ENCODE measurements around the gene CMTR1. TPM values are rescaled to one million over a fixed set of nuclear protein-coding genes. Genes with fewer than 3 reads are reported as not detected.
A peak's percentile ranks its signal among the peaks of the same experiment; 100 is the strongest.

CMTR1 gene
- total RNA-seq, 1 experiment from 2014 or later: 24.5 TPM

- H3K27ac Mint-ChIP-seq (ENCODE audit: low read depth, unreplicated experiment): no peak overlapping the region
- peaks cover 34% of the 10 kb centered on the region for H3K27me3 Mint-ChIP-seq (ENCODE audit: insufficient read depth, unreplicated experiment)
- ChIA-PET POLR2A (interaction anchor here (0.7 kb wide), 1 partner anchor 11 kb away, joined by 3 read pairs; no protein-coding TSS in a partner anchor), CTCF (no interaction called here)
- intact Hi-C loops (cut with micrococcal nuclease): no loop called here
- H3K4me1 Mint-ChIP-seq (ENCODE audit: insufficient read depth, unreplicated experiment): peaks cover 18% of the 10 kb centered on the region
- H3K9me3 Mint-ChIP-seq (ENCODE audit: unreplicated experiment): no peaks in the 10 kb centered on the region
- no TSS peak for BruUV-seq (replicated peaks)
- DNase-seq (ENCODE audit: unreplicated experiment): no peak
- no peak for TF ChIP-seq CTCF (IDR thresholded peaks at IDR 0.05; ENCODE audit: unreplicated experiment)
- no peak overlapping the region for H3K4me3 Mint-ChIP-seq (ENCODE audit: unreplicated experiment)
- no peaks in the 10 kb centered on the region for H3K36me3 Mint-ChIP-seq (ENCODE audit: insufficient read depth, unreplicated experiment)
Observed at GRCh38 chr6:37513155-37513554, 80.1 kb downstream of the CMTR1 start.

- H3K9me3 Mint-ChIP-seq (ENCODE audit: unreplicated experiment): no peaks in the 10 kb centered on the region
- ChIA-PET CTCF (no interaction called here), POLR2A (interaction anchor here (0.7 to 1.3 kb wide), 2 partner anchors 12 to 14 kb away, joined by 3 to 4 read pairs; partner anchors contain the start of gene CCDC167)
- no peak overlapping the region for H3K27ac Mint-ChIP-seq (ENCODE audit: low read depth, unreplicated experiment)
- no peak overlapping the region for H3K4me3 Mint-ChIP-seq (ENCODE audit: unreplicated experiment)
- intact Hi-C loops (cut with micrococcal nuclease): no loop called here
- no TSS peak for BruUV-seq (replicated peaks)
- H3K36me3 Mint-ChIP-seq (ENCODE audit: insufficient read depth, unreplicated experiment): no peaks in the 10 kb centered on the region
- peaks cover 18% of the 10 kb centered on the region for H3K4me1 Mint-ChIP-seq (ENCODE audit: insufficient read depth, unreplicated experiment)
- H3K27me3 Mint-ChIP-seq (ENCODE audit: insufficient read depth, unreplicated experiment): peaks cover 34% of the 10 kb centered on the region
- no peak for DNase-seq (ENCODE audit: unreplicated experiment)
- TF ChIP-seq CTCF (IDR thresholded peaks at IDR 0.05; ENCODE audit: unreplicated experiment): no peak
Observed at GRCh38 chr6:37513576-37513975, 80.6 kb downstream of the CMTR1 start.

- H3K9me3 Mint-ChIP-seq (ENCODE audit: unreplicated experiment): no peaks in the 10 kb centered on the region
- H3K36me3 Mint-ChIP-seq (ENCODE audit: insufficient read depth, unreplicated experiment): no peaks in the 10 kb centered on the region
- peak; percentile 63 for DNase-seq (ENCODE audit: unreplicated experiment)
- BruUV-seq (replicated peaks): no TSS peak
- H3K4me1 Mint-ChIP-seq (ENCODE audit: insufficient read depth, unreplicated experiment): peaks cover 18% of the 10 kb centered on the region
- H3K27ac Mint-ChIP-seq (ENCODE audit: low read depth, unreplicated experiment): no peak overlapping the region
- TF ChIP-seq CTCF (IDR thresholded peaks at IDR 0.05; ENCODE audit: unreplicated experiment): no peak
- ChIA-PET CTCF (interaction anchor here (0.5 to 0.9 kb wide), 3 partner anchors 10 to 177 kb away, joined by 3 read pairs; no protein-coding TSS in a partner anchor), POLR2A (interaction anchor here (1.3 kb wide), 1 partner anchor 14 kb away, joined by 4 read pairs; the partner anchor contains the start of gene CCDC167)
- H3K4me3 Mint-ChIP-seq (ENCODE audit: unreplicated experiment): no peak overlapping the region
- intact Hi-C loops (cut with micrococcal nuclease): no loop called here
- H3K27me3 Mint-ChIP-seq (ENCODE audit: insufficient read depth, unreplicated experiment): peaks cover 34% of the 10 kb centered on the region
Observed at GRCh38 chr6:37514321-37514771, 81.3 kb downstream of the CMTR1 start.

GRCh38 chr6:37514837-37515236 is 81.8 kb downstream of the CMTR1 start:
- Mint-ChIP-seq H3K9me3 (ENCODE audit: unreplicated experiment) (no peaks in the 10 kb centered on the region), H3K27me3 (ENCODE audit: insufficient read depth, unreplicated experiment) (peaks cover 34% of the 10 kb centered on the region), H3K27ac (ENCODE audit: low read depth, unreplicated experiment) (no peak overlapping the region), H3K4me3 (ENCODE audit: unreplicated experiment) (no peak overlapping the region), H3K4me1 (ENCODE audit: insufficient read depth, unreplicated experiment) (peaks cover 18% of the 10 kb centered on the region), H3K36me3 (ENCODE audit: insufficient read depth, unreplicated experiment) (no peaks in the 10 kb centered on the region)
- no peak for TF ChIP-seq CTCF (IDR thresholded peaks at IDR 0.05; ENCODE audit: unreplicated experiment)
- ChIA-PET POLR2A (interaction anchor here (1.3 kb wide), 1 partner anchor 15 kb away, joined by 4 read pairs; the partner anchor contains the start of gene CCDC167), CTCF (interaction anchor here (0.9 kb wide), 1 partner anchor 16 kb away, joined by 3 read pairs; no protein-coding TSS in a partner anchor)
- intact Hi-C loops (cut with micrococcal nuclease): no loop called here
- BruUV-seq (replicated peaks): no TSS peak
- no peak for DNase-seq (ENCODE audit: unreplicated experiment)

Measured in MCF 10A (cell line).